Measurements from ENCODE around the gene ERCC1.

The ERCC1 gene

GRCh38 chr19:45423589-45424190 is at the start of gene ERCC1:
Gene ERCC1, minus strand, starts transcription at chr19:45423917. Its CDS starts 543 bp downstream, at chr19:45423374.
- peak; percentile 98 for DNase-seq (ENCODE audit: low spot score)

GRCh38 chr19:45473367-45473681 is 49.6 kb upstream of the ERCC1 start:
- no peak for DNase-seq (ENCODE audit: low spot score)

DNA sequence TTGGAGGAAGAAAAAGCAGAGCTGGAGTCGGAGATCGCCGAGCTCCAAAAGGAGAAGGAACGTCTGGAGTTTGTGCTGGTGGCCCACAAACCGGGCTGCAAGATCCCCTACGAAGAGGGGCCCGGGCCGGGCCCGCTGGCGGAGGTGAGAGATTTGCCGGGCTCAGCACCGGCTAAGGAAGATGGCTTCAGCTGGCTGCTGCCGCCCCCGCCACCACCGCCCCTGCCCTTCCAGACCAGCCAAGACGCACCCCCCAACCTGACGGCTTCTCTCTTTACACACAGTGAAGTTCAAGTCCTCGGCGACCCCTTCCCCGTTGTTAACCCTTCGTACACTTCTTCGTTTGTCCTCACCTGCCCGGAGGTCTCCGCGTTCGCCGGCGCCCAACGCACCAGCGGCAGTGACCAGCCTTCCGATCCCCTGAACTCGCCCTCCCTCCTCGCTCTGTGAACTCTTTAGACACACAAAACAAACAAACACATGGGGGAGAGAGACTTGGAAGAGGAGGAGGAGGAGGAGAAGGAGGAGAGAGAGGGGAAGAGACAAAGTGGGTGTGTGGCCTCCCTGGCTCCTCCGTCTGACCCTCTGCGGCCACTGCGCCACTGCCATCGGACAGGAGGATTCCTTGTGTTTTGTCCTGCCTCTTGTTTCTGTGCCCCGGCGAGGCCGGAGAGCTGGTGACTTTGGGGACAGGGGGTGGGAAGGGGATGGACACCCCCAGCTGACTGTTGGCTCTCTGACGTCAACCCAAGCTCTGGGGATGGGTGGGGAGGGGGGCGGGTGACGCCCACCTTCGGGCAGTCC is 49.0 kb upstream of the ERCC1 start:
- DNase-seq (ENCODE audit: low spot score): no peak

- no peak for DNase-seq (ENCODE audit: low spot score)
These were observed 48.3 kb upstream of the ERCC1 start for GRCh38 chr19:45471931-45472562.

- no peak for DNase-seq (ENCODE audit: low spot score)
These were observed 47.6 kb upstream of the ERCC1 start for GRCh38 chr19:45471111-45471930.

DNA sequence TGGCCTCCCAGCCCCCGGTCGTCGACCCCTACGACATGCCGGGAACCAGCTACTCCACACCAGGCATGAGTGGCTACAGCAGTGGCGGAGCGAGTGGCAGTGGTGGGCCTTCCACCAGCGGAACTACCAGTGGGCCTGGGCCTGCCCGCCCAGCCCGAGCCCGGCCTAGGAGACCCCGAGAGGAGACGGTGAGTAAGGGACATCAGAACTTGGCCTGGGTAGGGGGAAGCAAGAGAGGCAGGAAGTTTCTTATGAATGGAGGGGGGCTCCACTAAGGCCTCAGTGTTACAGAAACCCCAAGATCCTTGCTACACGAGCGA is 47.0 kb upstream of the ERCC1 start:
- DNase-seq (ENCODE audit: low spot score): no peak

DNA sequence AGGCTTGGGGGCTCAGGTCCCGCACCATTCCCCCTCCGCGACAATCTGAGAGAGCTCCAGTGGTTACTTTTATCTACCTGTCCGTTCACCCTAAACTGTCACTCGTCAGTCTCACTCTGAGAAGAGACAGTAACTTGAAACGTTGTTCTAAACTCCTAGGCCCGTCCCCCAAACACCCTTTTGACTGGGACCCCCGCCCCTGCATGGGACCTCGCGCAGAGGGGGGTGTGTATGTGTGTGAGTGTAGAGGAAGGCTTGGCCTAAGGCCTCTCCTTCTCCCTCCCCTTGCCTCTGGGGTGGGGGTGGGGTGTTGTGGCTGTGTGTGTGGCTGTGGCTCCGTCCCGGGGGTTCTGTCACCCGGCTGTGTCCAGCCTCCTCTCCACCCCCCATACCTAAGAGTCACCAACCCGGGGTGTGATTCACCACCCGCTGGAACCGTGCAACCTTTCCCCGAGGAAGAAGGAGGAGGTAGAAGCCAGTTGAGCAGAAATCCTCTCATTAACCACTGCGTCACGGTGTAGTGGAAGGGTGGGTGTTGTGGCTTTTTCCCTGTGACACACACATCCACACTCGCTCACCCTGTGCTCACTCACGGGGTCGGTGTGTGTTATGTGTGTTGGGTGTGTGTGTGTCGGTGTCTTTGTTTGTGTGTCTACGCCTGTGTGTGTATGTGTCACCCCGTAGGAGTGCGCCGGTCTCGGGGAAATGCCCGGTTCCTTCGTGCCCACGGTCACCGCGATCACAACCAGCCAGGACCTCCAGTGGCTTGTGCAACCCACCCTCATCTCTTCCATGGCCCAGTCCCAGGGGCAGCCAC is 46.4 kb upstream of the ERCC1 start:
- DNase-seq (ENCODE audit: low spot score): no peak

GRCh38 chr19:45469132-45469944 is 45.6 kb upstream of the ERCC1 start:
- DNase-seq (ENCODE audit: low spot score): peak; percentile 76

DNA sequence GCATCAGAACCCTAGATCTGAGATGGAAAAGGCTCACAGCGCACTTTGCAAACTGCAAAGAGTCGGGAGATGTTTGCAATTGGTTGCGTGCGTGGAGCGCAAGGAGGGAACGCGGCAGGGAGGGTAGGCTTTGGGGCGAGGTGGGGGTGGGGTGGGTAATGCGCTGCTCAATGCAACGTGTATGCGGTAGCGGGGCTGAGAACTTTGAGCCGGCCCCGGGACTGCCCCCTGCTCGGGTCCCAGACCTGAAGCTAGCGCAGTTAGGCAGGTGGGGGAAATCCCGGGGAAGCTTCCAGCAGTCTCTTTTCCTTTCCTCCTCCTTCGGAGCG is 45.0 kb upstream of the ERCC1 start:
- no peak for DNase-seq (ENCODE audit: low spot score)

DNA sequence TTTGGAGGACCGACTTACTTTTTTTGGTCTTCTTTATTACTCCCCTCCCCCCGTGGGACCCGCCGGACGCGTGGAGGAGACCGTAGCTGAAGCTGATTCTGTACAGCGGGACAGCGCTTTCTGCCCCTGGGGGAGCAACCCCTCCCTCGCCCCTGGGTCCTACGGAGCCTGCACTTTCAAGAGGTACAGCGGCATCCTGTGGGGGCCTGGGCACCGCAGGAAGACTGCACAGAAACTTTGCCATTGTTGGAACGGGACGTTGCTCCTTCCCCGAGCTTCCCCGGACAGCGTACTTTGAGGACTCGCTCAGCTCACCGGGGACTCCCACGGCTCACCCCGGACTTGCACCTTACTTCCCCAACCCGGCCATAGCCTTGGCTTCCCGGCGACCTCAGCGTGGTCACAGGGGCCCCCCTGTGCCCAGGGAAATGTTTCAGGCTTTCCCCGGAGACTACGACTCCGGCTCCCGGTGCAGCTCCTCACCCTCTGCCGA is 44.5 kb upstream of the ERCC1 start:
- DNase-seq (ENCODE audit: low spot score): no peak

DNA sequence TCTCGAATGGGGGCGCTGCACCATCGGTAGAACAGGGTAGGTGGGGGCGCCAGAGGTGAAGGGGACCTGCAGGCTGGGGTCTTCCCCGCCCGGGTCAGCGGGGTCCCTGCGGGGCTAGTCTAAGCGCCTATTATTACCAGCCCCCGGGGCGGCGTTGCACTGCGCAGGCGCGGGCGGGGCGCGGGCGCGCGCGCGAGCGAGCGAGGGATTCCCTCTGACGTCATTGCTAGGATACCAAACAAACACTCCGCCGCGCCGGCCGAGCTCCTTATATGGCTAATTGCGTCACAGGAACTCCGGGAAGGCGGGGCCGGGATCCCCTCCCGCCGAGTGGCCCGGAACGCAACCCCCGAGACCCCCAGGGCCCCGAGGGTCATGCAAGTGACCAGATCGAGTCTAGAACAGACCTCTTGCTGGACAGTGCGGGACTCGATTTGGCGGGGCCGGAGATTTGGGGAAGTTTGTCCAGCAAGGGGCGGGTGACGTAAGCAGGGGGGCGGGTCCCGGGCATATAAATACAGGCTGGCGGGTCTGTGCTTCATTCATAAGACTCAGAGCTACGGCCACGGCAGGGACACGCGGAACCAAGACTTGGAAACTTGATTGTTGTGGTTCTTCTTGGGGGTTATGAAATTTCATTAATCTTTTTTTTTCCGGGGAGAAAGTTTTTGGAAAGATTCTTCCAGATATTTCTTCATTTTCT is 43.9 kb upstream of the ERCC1 start, which contains the start of gene FOSB:
FOSB (plus strand) TSS at position 541 of the 703 bp plus-strand sequence. CDS start 591 bp downstream, outside the sequence.
- peak; percentile 96 for DNase-seq (ENCODE audit: low spot score)

DNA sequence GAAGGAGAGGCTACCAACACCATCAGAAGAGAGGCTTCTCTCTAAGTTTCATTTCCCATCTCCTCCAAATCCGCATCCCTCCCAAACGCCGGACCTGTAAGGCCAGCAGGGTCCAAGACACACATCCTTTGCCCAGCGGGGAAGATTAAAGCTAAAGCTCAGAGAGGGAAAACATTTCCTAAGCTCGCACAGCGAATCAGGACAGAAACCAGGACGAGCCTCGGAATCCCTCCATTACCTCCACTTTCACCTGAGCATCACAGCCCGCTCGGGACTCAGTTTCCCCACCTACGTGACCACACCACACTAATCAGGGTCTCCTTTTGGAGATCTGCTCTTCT is 43.4 kb upstream of the ERCC1 start:
- DNase-seq (ENCODE audit: low spot score): no peak

DNA sequence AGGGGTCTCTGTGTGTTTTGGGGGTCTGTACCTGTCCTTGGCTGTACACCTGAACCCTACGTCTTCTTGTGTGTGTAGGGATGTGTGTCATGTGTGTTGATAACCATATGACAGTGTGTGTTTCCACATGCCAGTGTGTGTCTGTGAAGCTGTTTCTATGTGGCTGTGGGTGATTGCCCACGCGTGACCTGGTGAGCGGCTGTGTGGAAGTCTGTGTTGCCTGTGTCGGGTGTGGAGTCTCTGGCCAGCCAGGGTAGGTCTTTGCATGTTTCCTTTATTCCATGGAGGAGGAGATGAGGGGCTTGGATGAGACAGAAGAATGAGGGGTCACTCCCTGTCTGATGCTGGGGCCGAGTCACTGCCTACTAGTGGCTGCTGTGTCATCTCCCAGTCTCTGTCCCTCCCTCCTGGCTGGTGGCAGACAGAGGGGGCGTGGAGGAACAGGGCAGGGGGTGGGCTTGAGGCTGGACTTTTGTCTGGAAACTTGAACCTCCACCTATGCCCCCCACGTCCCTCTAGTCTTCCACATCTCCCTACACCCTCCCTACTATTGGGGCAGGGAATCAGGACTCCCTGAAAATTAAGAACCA is 41.2 kb upstream of the ERCC1 start:
- no peak for DNase-seq (ENCODE audit: low spot score)

GRCh38 chr19:45464274-45464673 is 40.6 kb upstream of the ERCC1 start:
- no peak for DNase-seq (ENCODE audit: low spot score)

GRCh38 chr19:45463241-45463640 is 39.5 kb upstream of the ERCC1 start:
- no peak for DNase-seq (ENCODE audit: low spot score)

GRCh38 chr19:45462174-45462573 is 38.5 kb upstream of the ERCC1 start:
- DNase-seq (ENCODE audit: low spot score): no peak

GRCh38 chr19:45460807-45461347 is 37.2 kb upstream of the ERCC1 start:
- DNase-seq (ENCODE audit: low spot score): no peak

DNA sequence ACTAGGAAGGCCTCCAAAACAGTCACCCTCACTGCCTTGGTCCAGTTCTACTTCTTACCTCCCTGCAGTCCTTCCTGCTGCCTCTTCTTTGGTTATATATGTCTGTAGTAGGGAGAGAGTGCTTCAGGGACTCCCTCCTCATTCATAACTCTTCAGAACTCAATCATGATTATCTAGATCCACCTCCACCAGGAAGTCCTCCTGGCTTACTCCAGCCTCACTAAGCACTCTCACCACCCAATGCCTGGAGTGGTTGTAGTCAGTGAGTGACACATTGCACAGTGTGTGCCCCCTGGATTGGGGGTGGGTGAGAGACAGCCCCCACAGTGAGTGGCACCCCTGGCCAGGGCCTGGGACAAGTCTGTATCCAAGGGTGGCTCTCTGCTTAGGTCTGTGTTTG is 34.1 kb upstream of the ERCC1 start:
- DNase-seq (ENCODE audit: low spot score): no peak

GRCh38 chr19:45456500-45456815 is 32.7 kb upstream of the ERCC1 start:
- DNase-seq (ENCODE audit: low spot score): no peak

Data from COLO829 (cell line).